GM03348 (cell line): ENCODE results near the gene SLC34A3.
A peak's percentile ranks its signal among the peaks of the same experiment; 100 is the strongest.
"Not testable (repeated sequence)": the region's sequence is repeated elsewhere in the genome, so short reads cannot be mapped to it uniquely, and the experiment has no call there.

Experiments
- DNase-seq: peaks from one replicate; pipeline ENCODE4 v3.0.0; 2012; ENCODE audit warnings: low spot score

SLC34A3 gene

GRCh38 chr9:137228968-137229896 is 1.5 kb upstream of the SLC34A3 start:
- no peak for DNase-seq

- no peak for DNase-seq
Observed at GRCh38 chr9:137229903-137230704, 597 bp upstream of the SLC34A3 start.

- no peak for DNase-seq
Observed at GRCh38 chr9:137231372-137232039, 805 bp downstream of the SLC34A3 start.

GRCh38 chr9:137232101-137232500 is 1.4 kb downstream of the SLC34A3 start:
- DNase-seq = no peak

GRCh38 chr9:137232510-137232909 is 1.8 kb downstream of the SLC34A3 start:
- no peak for DNase-seq

GRCh38 chr9:137233143-137233980 is 2.7 kb downstream of the SLC34A3 start:
- DNase-seq = no peak

GRCh38 chr9:137234055-137234697 is 3.5 kb downstream of the SLC34A3 start:
- DNase-seq = no peak

GRCh38 chr9:137234758-137235423 is 4.2 kb downstream of the SLC34A3 start:
- no peak for DNase-seq

GRCh38 chr9:137235424-137236237 is 4.9 kb downstream of the SLC34A3 start:
- no peak for DNase-seq

- peak; percentile 93 for DNase-seq
Observed at GRCh38 chr9:137236238-137236935, 5.7 kb downstream of the SLC34A3 start.

GRCh38 chr9:137236936-137237421 is 6.3 kb downstream of the SLC34A3 start:
- no peak for DNase-seq

- no peak for DNase-seq
Observed at GRCh38 chr9:137237759-137238726, 7.3 kb downstream of the SLC34A3 start.

GRCh38 chr9:137239541-137240200 is 9.0 kb downstream of the SLC34A3 start:
- not testable (repeated sequence) for DNase-seq

- DNase-seq = peak; percentile 86
Observed at GRCh38 chr9:137240318-137240840, 9.7 kb downstream of the SLC34A3 start.

- peak; percentile 99 for DNase-seq
Observed at GRCh38 chr9:137240841-137241489, 10.3 kb downstream of the SLC34A3 start, which contains the start of gene TUBB4B. Gene TUBB4B (plus strand): TSS chr9:137241287. CDS start chr9:137241361, 74 bp downstream.
